ENCODE results near the gene CDH6. TPM values are rescaled to one million over a fixed set of nuclear protein-coding genes. Genes with fewer than 3 reads are reported as not detected.

Gene CDH6
- total RNA-seq, 1 donor, result under 0.01 TPM

DNA sequence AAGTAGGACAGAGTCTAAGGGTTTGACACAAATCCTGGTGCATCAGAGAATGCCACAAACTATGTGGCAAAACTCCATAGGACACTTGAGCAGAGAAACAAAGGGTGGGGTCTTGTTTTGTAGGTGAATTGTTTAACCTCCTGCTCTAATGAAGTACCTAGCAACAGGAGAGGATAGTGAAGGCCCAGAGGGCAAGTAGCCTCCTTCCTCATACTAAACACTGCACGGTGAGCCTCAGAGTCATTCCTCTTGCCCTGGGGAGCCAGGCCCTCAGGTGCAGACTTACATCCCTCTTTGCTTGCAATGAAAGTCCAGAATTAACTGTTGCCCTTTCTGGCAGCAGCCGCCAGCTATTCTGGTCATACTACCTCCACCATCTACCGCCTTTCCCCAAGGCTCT, 172.3 kb downstream of the CDH6 start:
- no peak for DNase-seq (ENCODE audit: low read depth in 2 of 3, low spot score in 2 of 3)

DNA sequence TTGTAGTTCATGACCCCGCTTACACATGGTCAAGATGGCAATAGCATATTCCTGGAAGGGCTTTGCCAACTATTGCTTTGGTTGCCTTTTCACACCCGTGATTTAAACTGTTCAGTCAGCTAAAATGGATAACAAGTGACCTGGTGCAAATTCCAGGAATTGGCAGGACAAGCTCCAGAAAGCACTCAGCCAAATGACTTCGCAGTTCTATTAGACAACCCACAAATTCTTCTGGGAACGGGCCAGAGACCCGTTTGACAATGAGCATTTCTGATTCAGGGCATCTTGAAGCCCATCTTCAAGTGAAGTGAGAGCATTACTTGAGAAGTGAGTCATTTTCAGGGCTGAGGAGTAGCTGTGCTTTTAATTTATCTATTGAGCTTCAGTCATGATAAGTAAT, 173.5 kb downstream of the CDH6 start:
- no peak for DNase-seq (ENCODE audit: low read depth in 2 of 3, low spot score in 2 of 3)

DNA sequence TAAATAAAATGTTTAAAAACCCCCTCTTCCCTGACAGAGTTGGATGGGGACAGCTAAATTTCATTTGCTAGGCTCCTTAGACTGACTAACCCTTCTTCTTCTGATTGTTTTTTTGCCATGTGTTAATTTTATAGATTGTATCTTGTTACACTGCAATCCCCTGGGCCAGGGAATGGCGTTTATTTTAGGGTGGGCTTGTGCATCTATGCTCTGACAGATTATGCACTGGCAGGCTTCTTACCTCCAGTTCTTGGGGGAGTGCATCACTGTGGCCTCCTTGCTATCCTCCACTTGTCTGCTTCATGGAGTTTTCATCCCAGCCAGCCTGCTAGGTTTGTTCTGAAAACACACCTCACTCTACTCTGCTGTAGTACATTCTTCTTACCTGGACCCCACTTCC, 178.6 kb downstream of the CDH6 start:
- no peak for DNase-seq (ENCODE audit: low read depth in 2 of 3, low spot score in 2 of 3)

DNA sequence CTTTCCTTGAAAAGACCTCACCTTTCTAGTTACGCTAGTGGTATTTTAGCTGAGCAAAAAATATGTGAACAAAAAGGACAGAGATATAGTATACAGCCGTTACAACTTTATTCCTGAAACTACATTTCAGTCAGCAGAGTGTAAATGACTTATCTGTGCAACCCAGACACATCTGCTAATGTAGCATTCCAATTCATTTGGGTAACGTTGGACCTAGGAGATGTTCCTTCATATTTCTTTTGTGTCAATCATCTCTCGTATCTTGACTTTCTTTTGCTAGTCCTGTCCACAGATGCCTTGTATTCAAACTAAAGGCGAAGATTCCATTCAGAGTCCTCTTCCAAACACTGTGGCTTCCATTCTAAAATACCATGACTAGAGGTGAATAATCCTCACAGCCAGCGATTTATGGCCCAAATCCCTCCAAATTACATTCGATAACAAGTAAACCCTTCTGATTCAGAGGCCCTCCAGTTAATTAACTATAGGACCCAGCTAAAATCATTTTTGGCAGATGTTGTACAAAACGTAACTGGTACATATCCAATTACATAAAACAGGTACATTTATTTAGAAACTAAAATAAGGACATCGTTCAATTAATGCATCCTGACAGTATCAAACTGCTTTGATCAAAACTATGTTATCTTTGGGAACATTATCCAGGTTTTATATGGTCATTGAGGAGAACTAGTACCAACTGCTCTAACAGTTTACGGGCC, 182.7 kb downstream of the CDH6 start:
- no peak for DNase-seq (ENCODE audit: low read depth in 2 of 3, low spot score in 2 of 3)

DNA sequence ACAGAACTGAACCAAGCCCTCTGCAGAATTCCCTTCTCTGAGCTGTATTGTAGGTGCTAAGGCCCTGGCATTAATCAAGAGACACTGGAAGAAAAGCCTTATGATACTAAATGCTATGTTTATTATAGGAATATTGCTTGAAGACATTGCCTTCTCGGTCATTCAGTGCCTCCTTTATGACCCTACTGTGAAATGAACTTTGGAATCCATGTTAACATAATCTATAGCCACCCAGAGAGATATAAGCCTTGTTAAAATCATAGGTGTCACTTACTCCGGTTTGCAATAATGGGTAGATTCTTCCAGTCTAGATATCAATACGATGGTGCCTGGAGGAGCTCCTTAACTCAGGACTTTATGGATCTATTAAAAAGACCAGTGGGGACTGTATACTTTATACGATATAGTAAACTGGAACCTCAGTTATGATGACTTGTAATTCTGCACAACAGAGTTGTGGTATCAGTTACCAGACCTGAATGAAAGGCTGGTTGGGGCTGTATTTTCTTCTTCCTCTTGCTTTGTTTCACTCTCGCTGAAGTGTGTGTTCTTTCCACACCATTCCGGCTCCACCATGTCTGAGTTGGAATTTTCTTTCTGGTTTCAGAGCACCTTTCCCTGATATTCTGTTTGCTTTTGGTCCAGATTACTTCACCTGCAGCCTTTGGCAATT, 183.9 kb downstream of the CDH6 start:
- no peak for DNase-seq (ENCODE audit: low read depth in 2 of 3, low spot score in 2 of 3)

DNA sequence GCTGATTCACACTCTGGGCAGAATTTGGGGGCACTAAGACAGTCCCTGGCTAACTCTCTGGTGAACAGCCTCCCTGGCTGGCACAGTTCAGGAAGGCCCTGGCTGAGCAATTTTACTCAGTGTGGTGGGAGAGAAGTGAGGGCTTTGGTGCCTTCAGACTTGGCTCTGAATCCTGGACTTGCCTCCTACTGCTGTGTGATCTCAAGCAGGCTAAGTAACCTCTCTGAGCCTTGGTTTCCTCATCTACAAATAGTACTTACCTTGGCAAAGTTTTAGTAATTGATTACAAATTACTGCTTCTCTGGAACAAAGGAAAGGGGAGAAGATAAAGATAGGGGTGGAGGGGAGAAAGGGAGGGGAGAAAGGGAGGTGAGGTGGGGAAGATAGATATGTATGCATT, 184.7 kb downstream of the CDH6 start:
- DNase-seq (ENCODE audit: low read depth in 2 of 3, low spot score in 2 of 3), result no peak
